ENCODE measurements around the gene TTBK2.
"Not testable (repeated sequence)": the region's sequence is repeated elsewhere in the genome, so short reads cannot be mapped to it uniquely, and the experiment has no call there.

TTBK2 gene

DNA sequence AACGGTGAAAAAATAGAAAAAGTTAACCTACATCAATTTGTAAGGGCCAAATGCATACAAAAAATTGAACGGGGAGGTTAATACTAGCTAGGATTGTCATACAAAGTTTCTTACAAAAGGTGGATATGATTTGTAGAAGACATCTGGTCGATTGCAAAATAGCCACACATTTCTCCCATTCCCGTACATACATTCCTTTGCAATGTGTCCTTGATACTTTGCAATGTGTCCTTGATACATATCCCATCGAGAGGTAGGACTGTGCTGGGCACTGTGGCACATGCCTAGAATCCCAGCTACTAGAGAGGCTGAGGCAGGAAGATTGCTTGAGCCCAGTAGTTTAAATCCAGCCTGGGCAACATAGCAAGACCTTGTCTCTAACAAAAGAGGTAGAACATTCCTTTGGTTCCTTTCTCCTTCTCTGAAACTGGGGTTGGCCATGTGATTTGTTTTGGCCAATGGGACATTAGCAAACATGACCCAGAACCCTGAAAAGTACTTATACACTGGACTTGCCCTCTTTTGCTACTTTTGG lies 9.5 kb downstream of the TTBK2 start:
- DNase-seq (ENCODE audit: insufficient read length, low spot score) (no peak), FAIRE-seq (no peak)

DNA sequence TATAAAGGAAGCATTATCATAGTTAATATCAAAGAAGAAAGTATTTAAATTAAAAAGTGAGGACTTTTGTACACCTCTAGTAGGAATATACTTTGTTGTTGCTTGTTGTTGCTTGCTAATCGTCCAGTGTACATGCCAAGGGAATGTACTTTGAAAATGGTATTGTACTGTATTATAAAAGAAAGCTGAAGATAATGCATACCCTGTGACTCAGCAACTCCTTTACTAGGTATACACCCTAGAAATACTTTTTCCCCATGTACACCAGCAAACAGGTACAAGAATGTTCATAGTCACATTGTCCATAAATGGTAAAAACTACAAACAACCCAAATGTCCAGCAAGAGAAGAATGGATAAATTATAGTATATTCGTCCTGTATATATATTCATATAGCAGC lies 12.0 kb downstream of the TTBK2 start:
- no peak for DNase-seq (ENCODE audit: insufficient read length, low spot score)
- FAIRE-seq, result no peak

DNA sequence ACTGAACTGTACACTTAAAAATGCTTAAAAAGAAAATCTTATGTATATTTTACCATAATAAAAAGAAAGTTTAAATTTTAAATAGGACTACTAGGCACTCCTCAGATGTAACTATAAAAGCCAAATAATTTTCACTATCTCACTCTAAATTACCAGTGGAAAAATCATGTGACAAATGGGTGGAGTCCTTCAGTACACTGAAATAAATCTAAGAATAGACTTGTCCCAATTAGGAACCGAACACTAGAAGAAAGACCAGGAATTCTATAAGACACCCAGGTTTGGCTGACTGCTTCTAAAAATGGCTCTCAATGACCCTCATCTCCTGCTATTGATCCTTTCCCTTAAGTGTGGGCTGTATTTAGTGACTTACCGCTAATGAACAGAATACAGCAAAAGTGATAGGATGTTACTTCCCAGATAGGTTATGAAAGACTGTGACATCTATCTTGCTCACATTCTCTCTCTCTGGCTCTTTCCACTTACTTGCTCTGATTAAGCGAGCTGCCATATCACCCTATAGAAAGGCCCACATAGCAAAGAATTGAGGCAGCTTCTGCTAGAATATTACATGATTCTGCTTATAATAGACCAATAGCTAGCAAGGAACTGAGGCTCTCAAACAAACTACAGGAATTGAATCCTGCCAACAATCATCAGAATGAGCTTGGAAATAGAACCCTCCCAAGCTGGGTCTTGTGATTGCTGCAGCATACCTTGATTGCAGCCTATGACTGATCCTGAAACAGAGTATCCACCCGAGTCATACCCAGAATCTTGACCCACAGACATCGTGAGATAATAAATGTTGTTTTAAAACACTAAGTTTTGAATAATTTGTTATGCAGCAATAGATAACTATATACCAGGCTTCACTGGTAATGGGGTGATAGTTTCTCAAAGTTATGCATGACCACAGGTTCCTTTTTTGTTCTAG lies 16.9 kb downstream of the TTBK2 start:
- DNase-seq (ENCODE audit: insufficient read length, low spot score), result no peak
- peak; percentile 74 for FAIRE-seq

DNA sequence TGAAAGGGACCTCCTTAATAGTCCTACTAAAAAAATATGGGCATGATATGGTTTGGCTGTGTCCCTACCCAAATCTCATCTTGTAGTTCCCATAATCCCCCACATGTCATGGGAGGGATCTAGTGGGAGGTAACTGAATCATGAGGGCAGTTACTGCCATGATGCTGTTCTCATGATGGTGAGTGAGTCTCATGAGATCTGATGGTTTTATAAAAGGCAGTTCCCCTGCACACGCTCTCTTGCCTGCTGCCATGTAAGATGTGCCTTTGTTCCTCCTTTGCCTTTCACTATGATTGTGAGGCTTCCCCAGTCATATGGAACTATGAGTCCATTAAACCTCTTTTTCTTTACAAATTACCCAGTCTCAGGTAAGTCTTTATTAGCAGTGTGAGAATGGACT lies 26.7 kb downstream of the TTBK2 start:
- FAIRE-seq; DNase-seq (ENCODE audit: insufficient read length, low spot score): not testable (repeated sequence)

DNA sequence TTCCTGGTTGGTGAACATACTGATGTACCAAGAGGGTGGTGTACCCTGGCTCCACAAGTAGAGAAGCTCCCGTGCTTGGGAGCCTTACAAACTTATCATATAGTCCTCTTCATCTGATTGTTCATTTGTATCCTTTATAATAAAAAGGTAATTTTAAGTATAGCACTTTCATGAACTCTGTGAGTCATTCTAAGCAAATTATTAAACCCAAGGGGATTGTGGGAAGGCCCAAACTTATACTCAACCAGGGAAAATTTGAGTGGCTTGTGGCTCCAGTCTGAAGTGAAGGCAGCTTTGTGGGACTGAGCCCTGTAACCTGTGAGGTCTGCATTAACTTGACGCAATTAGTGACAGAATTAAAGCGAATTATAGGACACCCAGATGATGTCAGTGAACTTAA lies 29.0 kb downstream of the TTBK2 start:
- FAIRE-seq, result no peak
- DNase-seq (ENCODE audit: insufficient read length, low spot score), result no peak

DNA sequence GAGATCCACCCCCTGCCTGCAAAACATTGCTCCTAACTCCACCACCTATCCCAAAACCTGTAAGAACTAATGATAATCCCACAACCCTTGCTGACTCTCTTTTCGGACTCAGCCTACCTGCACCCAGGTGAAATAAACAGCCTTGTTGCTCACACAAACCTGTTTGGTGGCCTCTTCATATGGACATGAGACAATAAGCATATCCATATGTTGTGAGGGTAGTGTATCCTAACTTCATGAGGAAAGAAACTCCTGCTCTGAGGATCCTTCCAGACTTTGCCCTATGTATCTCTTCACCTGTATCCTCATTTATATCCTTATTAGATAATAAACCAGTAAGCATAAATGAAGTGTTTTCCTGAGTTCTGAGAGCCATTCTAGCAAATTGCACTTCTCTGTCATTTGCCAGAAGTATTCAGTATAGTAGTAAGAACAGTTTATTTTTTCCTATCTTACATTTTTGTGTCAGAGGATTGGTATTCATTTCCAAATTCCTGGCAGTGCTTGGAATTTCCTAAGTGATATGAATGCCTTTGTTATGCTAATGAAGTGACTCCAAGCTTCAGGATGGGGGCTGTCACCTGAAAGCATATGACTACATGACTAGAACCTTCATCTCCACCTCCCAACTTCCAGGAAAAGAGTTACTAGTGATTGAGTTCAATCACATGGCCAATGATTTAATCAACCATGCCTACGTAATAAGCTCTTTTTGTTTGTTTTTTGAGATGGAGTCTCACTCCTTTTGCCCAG lies 30.2 kb downstream of the TTBK2 start:
- no peak for FAIRE-seq
- no peak for DNase-seq (ENCODE audit: insufficient read length, low spot score)

DNA sequence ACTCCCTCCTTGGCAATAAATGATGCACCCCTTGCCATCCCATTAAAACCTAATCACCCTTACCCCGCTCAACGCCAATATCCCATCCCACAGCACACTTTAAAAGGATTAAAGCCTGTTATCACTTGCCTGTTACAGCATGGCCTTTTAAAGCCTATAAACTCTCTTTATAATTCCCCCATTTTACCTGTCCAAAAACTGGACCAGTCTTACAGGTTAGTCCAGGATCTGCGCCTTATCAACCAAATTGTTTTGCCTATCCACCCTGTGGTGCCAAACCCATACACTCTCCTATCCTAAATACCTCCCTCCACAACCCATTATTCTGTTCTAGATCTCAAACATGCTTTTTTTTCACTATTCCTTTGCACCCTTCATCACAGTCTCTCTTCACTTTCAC lies 33.2 kb downstream of the TTBK2 start:
- FAIRE-seq; DNase-seq (ENCODE audit: insufficient read length, low spot score): not testable (repeated sequence)

DNA sequence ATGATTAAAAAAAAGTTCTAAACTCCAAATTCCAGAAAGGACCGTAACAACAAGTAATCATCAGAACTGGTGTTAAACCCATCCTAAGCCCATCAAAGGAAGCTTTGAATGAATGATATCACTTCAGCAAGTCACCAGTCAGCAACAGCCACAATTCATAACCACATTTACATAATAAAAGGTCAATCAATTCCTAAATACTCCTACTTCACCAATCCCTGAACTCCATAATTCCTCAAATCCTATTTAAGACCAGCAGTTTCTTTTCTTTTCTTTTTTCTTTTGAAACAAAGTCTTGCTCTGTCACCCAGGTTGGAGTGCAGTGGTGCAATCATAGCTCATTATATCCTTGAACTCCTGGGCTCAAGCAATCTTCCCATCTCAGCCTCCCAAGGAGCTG lies 40.5 kb downstream of the TTBK2 start:
- no peak for DNase-seq (ENCODE audit: insufficient read length, low spot score)
- FAIRE-seq, result no peak

DNA sequence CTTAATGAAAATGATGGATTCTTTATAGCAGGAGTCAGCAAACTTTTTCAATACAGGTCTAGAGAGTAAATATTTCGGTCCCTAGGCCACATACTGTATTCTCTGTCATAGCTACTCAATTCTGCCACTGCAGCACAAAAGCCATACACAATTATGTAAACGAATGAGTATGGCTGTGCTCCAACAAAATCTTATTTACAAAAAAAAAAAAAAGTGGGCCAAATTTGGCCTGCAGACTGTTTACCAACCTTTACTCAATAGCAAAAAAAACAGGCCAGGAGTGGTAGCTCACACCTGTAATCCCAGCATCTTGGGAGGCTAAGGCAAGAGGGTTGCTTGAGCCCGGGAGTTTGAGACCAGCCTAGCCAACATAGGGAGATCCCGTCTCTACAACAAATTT lies 41.1 kb downstream of the TTBK2 start:
- no peak for FAIRE-seq

DNA sequence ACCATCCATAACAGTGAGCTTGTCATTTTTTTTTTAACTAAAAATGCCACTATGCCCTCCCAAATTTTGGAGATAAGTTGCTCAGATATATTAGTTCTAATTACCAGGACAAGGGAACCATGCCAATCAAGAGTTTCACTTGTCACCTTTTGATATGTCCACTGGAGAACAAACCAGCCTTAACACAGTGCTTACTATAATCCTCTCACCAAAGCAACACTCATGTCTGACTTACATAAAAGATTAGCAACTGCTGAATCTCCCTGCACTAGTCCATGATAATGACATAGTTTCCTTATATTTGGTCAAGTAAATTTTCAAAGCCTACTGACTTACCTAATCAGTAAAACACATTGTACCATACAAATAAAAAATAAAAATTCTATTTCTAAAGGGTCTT lies 44.4 kb downstream of the TTBK2 start:
- FAIRE-seq (no peak), DNase-seq (ENCODE audit: insufficient read length, low spot score) (no peak)

More for the DNA sequence above, 41.1 kb downstream of the TTBK2 start:
- no peak for DNase-seq (ENCODE audit: insufficient read length, low spot score)

DNA sequence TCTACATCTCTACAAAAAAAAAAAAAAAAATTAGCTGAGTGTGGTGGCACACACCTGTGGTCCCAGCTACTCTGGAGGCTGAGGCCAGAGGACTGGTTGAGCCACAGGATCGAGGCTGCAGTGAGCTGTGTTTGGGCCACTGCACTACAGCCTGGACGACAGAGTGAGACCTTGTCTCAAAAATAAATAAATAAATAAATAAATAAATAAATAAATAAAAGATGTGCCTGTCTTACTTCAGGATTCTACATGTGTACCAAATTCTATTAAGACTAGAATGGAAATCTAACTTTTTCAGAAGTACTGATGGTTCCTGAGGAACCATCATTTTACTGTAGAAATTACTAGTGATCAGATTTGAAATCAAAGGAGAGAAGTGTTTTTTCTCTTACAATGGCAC lies 51.9 kb downstream of the TTBK2 start:
- DNase-seq (ENCODE audit: insufficient read length, low spot score), result no peak
- FAIRE-seq, result no peak

DNA sequence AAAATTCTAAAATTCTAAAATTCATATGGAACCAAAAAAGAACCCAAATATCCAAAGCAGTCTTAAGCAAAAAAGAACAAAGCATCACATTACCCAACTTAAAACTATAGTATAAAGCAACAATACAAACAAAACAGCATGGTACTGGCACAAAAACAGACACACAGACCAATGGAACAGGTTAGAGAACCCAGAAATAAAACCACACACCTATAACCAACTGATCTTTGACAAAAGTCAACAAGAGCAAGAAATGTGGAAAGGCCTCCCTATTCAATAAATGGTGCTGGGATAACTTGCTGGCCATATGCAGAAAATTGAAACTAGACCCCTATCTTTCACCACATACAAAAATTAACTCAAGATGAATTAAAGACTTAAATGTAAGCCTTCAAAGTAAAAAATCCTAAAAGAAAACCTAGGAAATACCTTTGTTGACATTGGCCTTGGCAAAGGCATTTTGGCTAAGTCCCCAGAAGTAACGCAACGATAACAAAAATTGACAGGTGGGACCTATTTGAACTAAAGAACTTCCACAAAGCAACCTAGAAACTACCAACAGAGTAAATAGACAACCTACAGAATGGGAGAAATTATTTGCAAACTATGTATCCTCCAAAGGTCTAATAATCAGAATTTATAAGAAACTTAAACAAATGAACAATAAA lies 56.9 kb downstream of the TTBK2 start:
- FAIRE-seq (no peak), DNase-seq (ENCODE audit: insufficient read length, low spot score) (no peak)

DNA sequence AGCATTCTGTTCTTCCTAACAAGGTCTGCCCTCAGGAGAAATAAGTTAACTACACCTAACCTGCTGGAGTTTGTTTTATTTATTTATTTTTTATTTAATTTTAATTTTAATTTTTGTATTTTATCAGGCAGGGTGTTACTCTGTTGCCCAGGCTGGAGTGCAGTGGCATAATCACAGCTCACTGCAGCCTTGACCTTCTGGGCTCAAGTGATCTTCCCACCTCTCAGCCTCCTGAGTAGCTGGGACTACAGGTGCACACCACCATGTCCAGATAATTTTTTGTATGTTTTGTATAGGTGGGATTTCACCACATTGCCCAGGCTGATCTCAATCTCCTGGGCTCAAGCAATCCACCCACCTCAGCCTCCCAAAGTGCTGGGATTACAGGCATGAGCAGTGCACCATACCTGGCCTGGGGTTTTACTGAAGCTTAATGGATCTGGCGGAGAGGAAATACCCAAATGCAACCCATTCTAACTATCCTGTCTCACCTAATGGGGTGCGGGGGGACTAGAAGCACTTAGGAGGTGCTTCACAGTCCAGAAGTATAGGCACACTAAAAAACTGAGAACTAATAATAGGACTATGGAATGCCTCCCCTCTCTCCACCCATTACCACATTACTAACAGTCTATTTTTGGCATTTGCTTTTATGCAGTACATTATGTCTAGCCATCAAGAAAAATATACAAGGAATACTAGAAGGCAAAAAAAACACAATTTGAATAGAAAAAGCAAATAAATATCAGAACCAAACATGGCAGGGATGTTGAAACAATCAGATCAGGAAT lies 61.4 kb downstream of the TTBK2 start:
- FAIRE-seq (no peak), DNase-seq (ENCODE audit: insufficient read length, low spot score) (no peak)

DNA sequence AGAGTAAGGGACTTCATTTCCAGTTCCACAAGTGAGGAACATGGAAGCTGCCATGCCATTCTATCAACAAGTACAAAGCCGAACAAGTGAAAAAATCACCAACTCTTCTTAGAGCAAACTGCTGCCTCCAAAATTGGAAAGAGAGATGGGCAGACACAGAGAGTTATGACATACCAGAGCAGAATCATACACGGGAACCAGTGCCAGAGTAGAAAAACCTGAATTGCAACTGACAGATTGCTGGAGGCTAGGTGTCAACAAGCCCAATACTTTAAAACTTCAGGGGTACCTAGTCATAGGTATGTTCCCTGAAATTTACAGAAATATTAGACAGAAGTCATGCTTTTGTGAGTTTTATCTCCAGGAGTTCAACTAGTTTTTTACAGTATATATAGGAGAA lies 62.0 kb downstream of the TTBK2 start:
- no peak for FAIRE-seq
- DNase-seq (ENCODE audit: insufficient read length, low spot score), result no peak

DNA sequence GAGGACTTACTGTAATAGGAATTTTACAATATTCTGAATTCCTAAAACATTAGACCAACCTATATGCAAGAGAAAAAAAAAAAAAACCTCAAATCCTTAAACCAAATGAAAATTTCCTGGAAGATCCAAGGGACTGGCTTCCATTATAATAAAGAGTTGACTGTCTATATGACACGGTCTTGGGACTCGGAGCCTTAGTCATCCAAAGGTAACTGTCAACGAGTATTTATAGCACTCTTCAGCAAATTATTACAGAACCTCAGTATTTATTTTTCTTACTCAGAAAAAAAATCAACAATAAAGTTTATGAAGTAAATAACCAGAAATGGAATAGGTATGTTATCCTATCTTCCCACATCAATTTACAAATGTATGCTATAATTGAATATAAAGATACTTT lies 66.0 kb downstream of the TTBK2 start:
- DNase-seq (ENCODE audit: insufficient read length, low spot score) (no peak), FAIRE-seq (no peak)

DNA sequence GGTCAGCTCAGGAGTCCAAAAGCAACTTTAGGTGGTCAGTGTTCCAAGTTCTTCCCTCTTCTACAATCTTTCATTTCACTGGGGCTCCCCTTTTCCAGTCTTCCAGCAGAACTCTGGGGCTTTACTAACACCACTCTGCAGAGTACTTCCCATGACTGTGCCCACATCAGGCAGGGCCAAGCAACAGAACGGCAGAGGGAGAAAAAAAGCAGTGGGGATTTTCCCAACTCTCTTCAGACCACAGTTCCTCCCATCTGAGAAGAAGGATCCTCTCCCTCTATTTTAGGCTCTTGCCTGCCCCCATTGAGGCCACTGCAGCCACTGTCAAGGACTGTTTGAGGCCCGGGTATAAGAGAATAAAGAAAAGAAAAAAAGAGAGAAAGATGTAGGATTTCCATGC lies 70.7 kb downstream of the TTBK2 start:
- DNase-seq (ENCODE audit: insufficient read length, low spot score), result no peak
- FAIRE-seq, result no peak

DNA sequence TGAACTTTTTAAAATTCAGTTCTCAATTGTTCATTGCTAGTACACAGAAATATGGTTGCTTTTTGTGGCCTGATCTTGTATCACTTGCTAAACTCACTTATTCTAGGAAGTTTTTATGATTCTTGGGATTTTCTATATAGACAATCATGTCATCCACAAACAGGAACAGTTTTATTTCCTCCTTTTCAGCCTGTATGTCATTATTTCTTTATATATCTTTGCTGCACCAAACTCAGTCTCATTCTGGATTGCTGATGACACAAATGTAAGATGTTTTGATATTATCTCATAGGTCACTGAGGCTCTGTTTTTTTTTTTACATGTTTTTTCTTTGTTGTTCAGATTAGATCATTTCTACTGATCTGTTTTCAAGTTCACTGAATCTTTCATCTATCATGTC lies 71.7 kb downstream of the TTBK2 start:
- DNase-seq (ENCODE audit: insufficient read length, low spot score), result no peak
- FAIRE-seq, result no peak

DNA sequence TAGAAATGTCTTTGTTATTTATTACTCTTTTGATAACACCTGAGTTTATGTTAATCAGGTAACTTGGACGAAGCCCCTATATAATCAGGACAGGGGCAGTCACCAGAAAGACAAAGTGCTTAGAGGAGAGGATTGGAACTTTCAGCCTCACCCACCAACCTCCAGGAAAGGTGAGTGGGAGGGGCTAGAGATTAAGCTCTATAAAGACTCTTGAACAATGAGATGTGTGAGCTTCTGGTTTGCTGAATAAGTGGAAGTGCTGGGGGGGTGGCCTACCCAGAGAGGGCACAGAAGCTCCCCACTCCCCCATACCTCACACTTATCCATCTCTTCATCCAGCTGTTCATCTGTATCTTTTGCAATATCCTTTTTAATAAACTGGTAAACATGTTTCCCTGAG lies 73.9 kb downstream of the TTBK2 start:
- DNase-seq (ENCODE audit: insufficient read length, low spot score), result no peak
- no peak for FAIRE-seq

DNA sequence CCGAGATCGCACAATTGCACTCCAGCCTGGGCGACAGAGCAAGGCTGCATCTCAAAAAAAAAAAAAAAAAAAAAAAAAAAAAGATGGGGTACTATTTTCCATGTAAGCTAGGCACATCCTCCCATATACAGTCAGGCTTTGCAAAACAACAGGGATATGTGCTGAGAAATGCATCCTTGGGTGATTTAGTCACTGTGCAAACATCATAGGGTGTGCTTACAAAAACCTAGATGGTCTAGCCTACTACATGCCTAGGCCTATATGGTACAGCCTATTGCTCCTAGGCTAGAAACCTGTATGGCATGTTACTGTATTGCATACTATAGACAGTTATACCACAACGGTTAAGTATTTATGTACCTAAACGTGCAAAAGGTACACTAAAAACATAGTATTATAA lies 75.0 kb downstream of the TTBK2 start:
- FAIRE-seq (no peak), DNase-seq (ENCODE audit: insufficient read length, low spot score) (no peak)

DNA sequence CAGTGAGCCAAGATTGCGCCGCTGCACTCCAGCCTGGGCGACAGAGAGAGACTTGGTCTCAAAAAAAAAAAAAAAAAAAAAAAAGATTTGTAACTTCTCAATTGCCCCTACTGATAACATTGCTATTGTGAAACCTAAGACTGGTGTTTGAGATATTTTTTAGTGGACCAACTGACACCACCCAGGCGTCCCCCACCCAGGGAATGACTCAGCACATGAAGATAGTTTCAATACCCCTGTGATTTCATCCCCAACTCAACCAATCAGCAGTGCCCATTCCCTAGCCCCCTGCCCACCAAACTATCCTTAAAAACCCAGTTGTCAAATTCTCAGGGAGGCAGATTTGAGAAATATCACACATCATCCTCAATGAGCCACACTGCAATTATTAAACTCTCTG lies 76.9 kb downstream of the TTBK2 start:
- FAIRE-seq (no peak), DNase-seq (ENCODE audit: insufficient read length, low spot score) (no peak)
